Measurements from ENCODE around the gene HSD17B13.

DNA sequence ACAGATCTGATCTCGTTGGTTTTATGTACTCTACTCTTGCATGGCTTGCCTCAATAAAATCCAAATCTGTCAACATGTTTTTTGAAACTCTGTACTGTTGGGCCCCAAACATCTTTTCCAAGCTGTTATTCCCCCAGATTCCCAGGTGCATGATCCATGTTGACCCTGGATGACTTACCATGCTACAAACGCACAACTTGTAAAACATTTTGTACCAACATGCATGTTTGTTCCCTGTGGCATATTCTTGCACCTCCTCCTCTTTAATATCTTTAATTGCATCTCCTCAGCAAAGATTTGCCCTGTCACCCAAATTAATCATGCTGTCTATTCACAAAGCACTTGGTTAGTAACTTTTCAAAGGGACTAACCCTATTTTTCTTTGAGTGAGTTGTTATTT lies 24.3 kb downstream of the HSD17B13 start:
- TF ChIP-seq ZFP3 (CRISPR knock-in tag; IDR thresholded peaks at IDR 0.05) (no peak), OSR1 (CRISPR knock-in tag; IDR thresholded peaks at IDR 0.05) (no peak), GLIS3 (CRISPR knock-in tag; IDR thresholded peaks at IDR 0.05) (no peak)
- TF ChIP-seq, protein P1, sequence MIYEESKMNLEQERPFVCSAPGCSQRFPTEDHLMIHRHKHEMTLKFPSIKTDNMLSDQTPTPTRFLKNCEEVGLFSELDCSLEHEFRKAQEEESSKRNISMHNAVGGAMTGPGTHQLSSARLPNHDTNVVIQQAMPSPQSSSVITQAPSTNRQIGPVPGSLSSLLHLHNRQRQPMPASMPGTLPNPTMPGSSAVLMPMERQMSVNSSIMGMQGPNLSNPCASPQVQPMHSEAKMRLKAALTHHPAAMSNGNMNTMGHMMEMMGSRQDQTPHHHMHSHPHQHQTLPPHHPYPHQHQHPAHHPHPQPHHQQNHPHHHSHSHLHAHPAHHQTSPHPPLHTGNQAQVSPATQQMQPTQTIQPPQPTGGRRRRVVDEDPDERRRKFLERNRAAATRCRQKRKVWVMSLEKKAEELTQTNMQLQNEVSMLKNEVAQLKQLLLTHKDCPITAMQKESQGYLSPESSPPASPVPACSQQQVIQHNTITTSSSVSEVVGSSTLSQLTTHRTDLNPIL (CRISPR knock-in tag; IDR thresholded peaks at IDR 0.05; ENCODE audit: low read depth), result no peak
